GM21825 (cell line): ENCODE measurements around the gene OTC.

Source experiments
- ATAC-seq: cut with Tn5 transposase; IDR thresholded peaks from one replicate; pipeline ENCODE4 v1.9.1; 2021; ENCODE audit warnings: mild to moderate bottlenecking, moderate library complexity; ENCODE audit not compliant: unreplicated experiment

OTC gene

DNA sequence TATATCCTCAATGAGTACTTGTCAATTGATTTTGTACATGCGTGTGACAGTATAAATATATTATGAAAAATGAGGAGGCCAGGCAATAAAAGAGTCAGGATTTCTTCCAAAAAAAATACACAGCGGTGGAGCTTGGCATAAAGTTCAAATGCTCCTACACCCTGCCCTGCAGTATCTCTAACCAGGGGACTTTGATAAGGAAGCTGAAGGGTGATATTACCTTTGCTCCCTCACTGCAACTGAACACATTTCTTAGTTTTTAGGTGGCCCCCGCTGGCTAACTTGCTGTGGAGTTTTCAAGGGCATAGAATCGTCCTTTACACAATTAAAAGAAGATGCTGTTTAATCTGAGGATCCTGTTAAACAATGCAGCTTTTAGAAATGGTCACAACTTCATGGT is at the start of gene OTC:
Gene OTC (plus strand): TSS at position 243 of the 400 bp plus-strand sequence. CDS start 93 bp downstream, at position 336.
- ATAC-seq: no peak

- ATAC-seq: no peak
Measured at GRCh38 chrX:38304010-38304409, 48.4 kb upstream of the OTC start.

DNA sequence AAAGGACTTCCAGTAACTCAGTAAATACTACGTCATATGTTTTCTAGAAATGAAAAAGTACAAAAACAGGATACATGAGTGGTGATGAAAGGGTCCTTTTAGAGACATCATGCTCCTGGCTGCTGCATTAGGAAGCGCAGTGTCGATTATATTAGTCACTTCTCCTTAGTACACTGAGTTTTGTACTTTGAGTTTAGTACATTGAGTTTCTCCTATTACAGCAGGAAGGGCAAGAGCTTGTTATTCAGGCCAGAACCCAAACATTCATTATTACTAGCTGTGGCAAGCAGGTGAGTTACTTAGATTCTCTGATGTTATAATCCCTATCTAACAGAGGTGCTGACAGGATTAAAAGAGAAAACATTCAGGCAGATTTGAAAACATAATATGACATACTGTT is 46.4 kb upstream of the OTC start:
- ATAC-seq: no peak

- ATAC-seq: no peak
Measured at GRCh38 chrX:38311743-38312142, 40.7 kb upstream of the OTC start.

DNA sequence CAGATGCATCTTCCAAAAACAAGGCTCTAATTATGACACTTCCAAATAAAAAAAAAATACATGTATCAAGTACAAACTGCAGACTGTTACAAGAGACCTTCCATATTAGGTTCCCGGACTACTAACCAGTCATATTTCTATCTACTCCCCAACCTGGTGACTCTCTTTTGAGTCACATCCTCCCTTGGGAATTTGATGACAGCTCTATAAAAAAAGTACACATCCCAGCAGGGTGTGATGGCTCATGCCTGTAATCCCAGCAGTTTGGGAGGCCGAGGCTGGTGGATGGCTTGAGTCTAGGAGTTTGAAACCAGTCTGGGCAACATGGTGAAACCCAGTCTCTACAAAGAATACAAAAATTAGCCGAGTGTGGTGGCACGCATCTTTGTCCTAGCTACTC is 40.0 kb upstream of the OTC start:
- ATAC-seq: no peak

GRCh38 chrX:38313190-38313589 is 39.2 kb upstream of the OTC start:
- no peak for ATAC-seq

DNA sequence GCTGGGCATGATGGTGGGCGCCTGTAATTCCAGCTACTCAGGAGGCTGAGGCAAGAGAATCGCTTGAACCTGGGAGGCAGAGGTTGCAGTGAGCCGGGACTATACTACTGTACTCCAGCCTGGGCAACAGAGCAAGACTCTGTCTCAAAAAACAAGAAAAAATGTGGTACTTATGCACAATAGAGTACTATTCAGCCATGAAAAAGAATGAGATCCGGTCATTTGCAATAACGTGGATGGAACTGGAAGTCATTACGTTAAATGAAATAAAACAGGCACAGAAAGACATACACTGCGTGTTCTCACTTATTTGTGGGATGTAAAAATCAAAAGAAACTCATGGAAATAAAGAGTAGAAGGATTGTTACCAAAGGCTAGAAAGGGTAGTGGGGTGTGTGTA is 37.2 kb upstream of the OTC start:
- ATAC-seq: no peak

DNA sequence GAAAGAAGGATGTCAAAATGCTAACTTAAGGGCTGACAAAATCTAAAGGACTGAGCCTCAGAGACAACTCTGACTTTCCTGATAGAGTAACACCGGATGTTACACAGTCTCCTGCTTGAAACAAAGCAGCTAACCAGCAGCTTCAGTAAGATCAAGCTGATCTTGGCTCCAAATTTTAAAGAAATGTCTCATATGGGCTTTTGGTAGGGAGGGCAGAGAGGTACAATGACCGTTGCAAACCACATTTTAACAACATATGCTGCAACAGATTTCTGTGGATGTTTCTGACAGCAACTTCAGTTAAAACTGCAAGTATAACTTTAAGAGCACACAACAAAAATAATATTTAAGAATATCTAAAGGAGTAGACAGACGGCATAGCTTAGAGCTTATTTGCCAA is 34.2 kb upstream of the OTC start:
- no peak for ATAC-seq

DNA sequence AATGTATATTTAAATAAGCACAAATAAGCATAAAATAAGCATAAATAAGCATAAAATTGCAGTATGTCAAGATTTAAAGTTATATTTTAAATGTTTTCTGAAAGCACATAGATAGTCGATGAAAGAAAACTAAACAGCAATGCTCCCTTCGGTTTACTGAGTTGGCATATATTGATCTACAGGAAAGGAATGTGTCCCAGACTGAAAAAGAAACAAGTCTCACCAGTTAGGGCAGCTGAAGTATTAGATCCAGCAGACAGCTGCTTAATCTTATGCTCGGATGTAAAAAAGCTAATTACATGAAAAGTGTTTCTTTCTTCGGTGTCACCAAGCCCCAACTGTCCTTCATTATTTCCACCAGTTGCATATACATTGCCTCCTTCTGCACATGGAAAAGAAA is 33.8 kb upstream of the OTC start:
- ATAC-seq: no peak

- ATAC-seq: no peak
Measured at GRCh38 chrX:38320819-38321218, 31.6 kb upstream of the OTC start.

GRCh38 chrX:38326086-38326485 is 26.3 kb upstream of the OTC start:
- no peak for ATAC-seq

GRCh38 chrX:38327007-38327774 is 25.2 kb upstream of the OTC start, which contains the start of gene RPGR:
RPGR (minus strand) TSS chrX:38327509; CDS start chrX:38327367, 142 bp downstream.
- peak; percentile 97 for ATAC-seq

GRCh38 chrX:38327775-38328081 is 24.7 kb upstream of the OTC start:
- no peak for ATAC-seq

GRCh38 chrX:38332505-38332904 is 19.9 kb upstream of the OTC start:
- peak; percentile 55 for ATAC-seq

- no peak for ATAC-seq
Measured at GRCh38 chrX:38335382-38335781, 17.0 kb upstream of the OTC start.

- no peak for ATAC-seq
Measured at GRCh38 chrX:38336538-38337240, 15.7 kb upstream of the OTC start.

- no peak for ATAC-seq
Measured at GRCh38 chrX:38341442-38341841, 11.0 kb upstream of the OTC start.

GRCh38 chrX:38342853-38343778 is 9.3 kb upstream of the OTC start:
- no peak for ATAC-seq

DNA sequence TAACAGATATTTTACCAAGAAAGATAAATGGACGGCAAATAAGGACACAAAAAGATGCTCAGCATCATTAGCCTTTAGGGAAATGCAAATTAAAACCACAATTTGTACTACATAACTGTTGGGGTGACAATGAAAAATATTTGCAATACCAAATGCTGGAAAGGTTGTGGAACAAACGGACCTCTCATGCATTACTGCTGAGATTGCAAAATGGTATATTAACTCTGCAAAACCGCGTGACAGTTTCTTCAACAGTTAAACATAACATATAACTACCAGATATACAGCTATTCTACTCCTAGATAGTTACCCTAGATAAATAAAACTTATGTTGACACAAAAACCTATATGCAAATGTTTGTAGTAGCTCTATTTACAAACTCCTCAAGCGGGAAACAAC is 6.3 kb upstream of the OTC start:
- ATAC-seq: no peak

DNA sequence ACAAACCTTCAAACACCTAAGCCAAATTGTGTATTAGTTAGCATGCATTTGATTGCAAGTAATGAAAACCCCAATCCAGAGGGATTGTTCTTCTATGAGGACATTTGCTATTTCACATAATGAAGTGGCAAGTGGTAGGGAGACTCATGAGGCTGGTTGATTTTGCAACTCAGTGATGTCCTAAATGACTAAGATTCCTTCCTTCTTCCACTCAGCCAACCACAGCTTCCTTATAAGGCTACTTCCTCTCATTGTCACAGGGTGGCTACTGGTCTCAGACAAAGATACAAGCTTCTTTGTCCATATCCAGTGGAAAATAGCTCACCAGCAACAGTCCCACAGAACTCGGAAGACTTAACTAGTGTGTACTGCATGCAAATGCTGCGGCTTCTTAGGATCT is 5.3 kb upstream of the OTC start:
- ATAC-seq: peak; percentile 74

DNA sequence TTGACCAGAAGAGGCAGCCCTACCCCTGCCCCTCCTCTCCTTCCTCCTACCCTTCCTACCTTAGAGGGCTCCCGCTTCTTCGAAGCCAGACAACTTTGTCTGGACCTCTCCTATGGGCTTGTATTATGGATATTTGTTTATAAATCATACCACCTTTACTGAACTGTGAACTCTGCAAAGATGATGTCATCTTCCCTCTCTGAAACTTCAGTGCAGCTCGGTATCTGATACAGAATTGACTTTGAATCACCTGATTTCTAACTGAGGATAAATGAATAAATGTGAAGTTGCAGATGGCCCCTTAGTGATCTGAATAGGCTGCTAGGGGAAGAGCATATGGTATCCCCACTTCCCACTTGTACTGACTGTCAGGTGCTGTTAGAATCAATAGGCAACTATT is 1.1 kb upstream of the OTC start:
- no peak for ATAC-seq

DNA sequence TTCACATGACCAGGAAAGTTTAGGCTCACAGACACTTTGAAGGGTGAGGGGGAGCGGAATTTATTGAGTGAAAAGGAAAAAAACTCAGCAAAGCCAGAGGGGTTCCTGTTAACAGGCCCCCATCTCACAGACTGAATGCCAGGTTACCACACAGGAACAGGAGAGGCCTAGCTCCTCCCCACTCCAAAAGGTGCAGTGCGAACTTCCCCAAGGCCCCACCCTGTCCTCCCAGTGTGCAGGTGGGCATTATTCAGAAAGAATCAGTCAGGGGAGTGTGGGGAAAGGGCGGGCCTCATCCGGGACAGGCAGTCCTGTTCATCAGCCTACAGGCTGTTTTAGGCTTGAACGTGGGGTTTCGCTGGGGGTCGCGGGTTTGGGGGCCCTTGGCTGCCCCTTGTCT is 4.0 kb downstream of the OTC start:
- no peak for ATAC-seq
